ENCODE results near the gene EPS8.

EPS8 gene

GRCh38 chr12:15726878-15727150 lies 62.4 kb downstream of the EPS8 start:
- no peaks in the 10 kb centered on the region for H3K9me3 Mint-ChIP-seq
- H3K4me3 Mint-ChIP-seq, result no peak overlapping the region
- CTCF ChIA-PET, result no interaction called here
- H3K27ac Mint-ChIP-seq, result no peak overlapping the region
- no peaks in the 10 kb centered on the region for H3K36me3 Mint-ChIP-seq
- no peak for DNase-seq
- no peaks in the 10 kb centered on the region for H3K4me1 Mint-ChIP-seq
- H3K27me3 Mint-ChIP-seq, result no peaks in the 10 kb centered on the region

- CTCF ChIA-PET, result interaction anchor here (0.6 kb wide), 1 partner anchor 132 kb away, joined by 3 read pairs; no protein-coding TSS in a partner anchor
- Mint-ChIP-seq H3K4me1 (no peaks in the 10 kb centered on the region), H3K9me3 (no peaks in the 10 kb centered on the region), H3K27ac (no peak overlapping the region), H3K4me3 (no peak overlapping the region), H3K27me3 (no peaks in the 10 kb centered on the region), H3K36me3 (no peaks in the 10 kb centered on the region)
- DNase-seq, result no peak
Measured at GRCh38 chr12:15726027-15726877, 62.9 kb downstream of the EPS8 start.

- no peak for DNase-seq
- Mint-ChIP-seq H3K9me3 (no peaks in the 10 kb centered on the region), H3K4me3 (no peak overlapping the region), H3K36me3 (no peaks in the 10 kb centered on the region), H3K27ac (no peak overlapping the region), H3K4me1 (no peaks in the 10 kb centered on the region), H3K27me3 (no peaks in the 10 kb centered on the region)
- CTCF ChIA-PET, result no interaction called here
Measured at GRCh38 chr12:15722951-15723350, 66.2 kb downstream of the EPS8 start.

GRCh38 chr12:15721316-15722115 lies 67.7 kb downstream of the EPS8 start:
- no peaks in the 10 kb centered on the region for H3K9me3 Mint-ChIP-seq
- H3K4me3 Mint-ChIP-seq, result no peak overlapping the region
- no peak overlapping the region for H3K27ac Mint-ChIP-seq
- no peaks in the 10 kb centered on the region for H3K27me3 Mint-ChIP-seq
- DNase-seq, result no peak
- no peaks in the 10 kb centered on the region for H3K4me1 Mint-ChIP-seq
- no peaks in the 10 kb centered on the region for H3K36me3 Mint-ChIP-seq
- CTCF ChIA-PET, result no interaction called here

- H3K27me3 Mint-ChIP-seq, result no peaks in the 10 kb centered on the region
- CTCF ChIA-PET, result no interaction called here
- no peak for DNase-seq
- H3K36me3 Mint-ChIP-seq, result no peaks in the 10 kb centered on the region
- no peak overlapping the region for H3K4me3 Mint-ChIP-seq
- H3K9me3 Mint-ChIP-seq, result no peaks in the 10 kb centered on the region
- H3K27ac Mint-ChIP-seq, result no peak overlapping the region
- H3K4me1 Mint-ChIP-seq, result no peaks in the 10 kb centered on the region
Measured at GRCh38 chr12:15720295-15720694, 68.9 kb downstream of the EPS8 start.

GRCh38 chr12:15719230-15719629 lies 70.0 kb downstream of the EPS8 start:
- Mint-ChIP-seq H3K27me3 (peaks cover 6% of the 10 kb centered on the region), H3K36me3 (no peaks in the 10 kb centered on the region), H3K27ac (no peak overlapping the region), H3K4me3 (no peak overlapping the region), H3K9me3 (no peaks in the 10 kb centered on the region), H3K4me1 (no peaks in the 10 kb centered on the region)
- CTCF ChIA-PET, result no interaction called here
- DNase-seq, result no peak

- H3K27me3 Mint-ChIP-seq, result peaks cover 6% of the 10 kb centered on the region
- H3K27ac Mint-ChIP-seq, result no peak overlapping the region
- H3K4me1 Mint-ChIP-seq, result no peaks in the 10 kb centered on the region
- no peak overlapping the region for H3K4me3 Mint-ChIP-seq
- no peaks in the 10 kb centered on the region for H3K9me3 Mint-ChIP-seq
- H3K36me3 Mint-ChIP-seq, result no peaks in the 10 kb centered on the region
- DNase-seq, result no peak
- CTCF ChIA-PET, result no interaction called here
Measured at GRCh38 chr12:15717940-15718567, 71.1 kb downstream of the EPS8 start.

GRCh38 chr12:15716581-15716980 lies 72.6 kb downstream of the EPS8 start:
- peaks cover 6% of the 10 kb centered on the region for H3K27me3 Mint-ChIP-seq
- no peaks in the 10 kb centered on the region for H3K36me3 Mint-ChIP-seq
- DNase-seq, result no peak
- H3K4me1 Mint-ChIP-seq, result no peaks in the 10 kb centered on the region
- H3K4me3 Mint-ChIP-seq, result no peak overlapping the region
- CTCF ChIA-PET, result no interaction called here
- H3K27ac Mint-ChIP-seq, result no peak overlapping the region
- H3K9me3 Mint-ChIP-seq, result no peaks in the 10 kb centered on the region

- Mint-ChIP-seq H3K27ac (no peak overlapping the region), H3K4me1 (no peaks in the 10 kb centered on the region), H3K36me3 (no peaks in the 10 kb centered on the region), H3K4me3 (no peak overlapping the region), H3K27me3 (peaks cover 6% of the 10 kb centered on the region), H3K9me3 (no peaks in the 10 kb centered on the region)
- DNase-seq, result no peak
- CTCF ChIA-PET, result interaction anchor here (1.0 kb wide), 1 partner anchor 9 kb away, joined by 3 read pairs; no protein-coding TSS in a partner anchor
Measured at GRCh38 chr12:15714256-15714655, 74.9 kb downstream of the EPS8 start.

- H3K4me1 Mint-ChIP-seq, result no peaks in the 10 kb centered on the region
- no peak for DNase-seq
Measured at GRCh38 chr12:15712823-15713660, 76.1 kb downstream of the EPS8 start.

GRCh38 chr12:15712160-15712559 lies 77.0 kb downstream of the EPS8 start:
- Mint-ChIP-seq H3K27me3 (peaks cover 6% of the 10 kb centered on the region), H3K4me1 (no peaks in the 10 kb centered on the region), H3K36me3 (no peaks in the 10 kb centered on the region), H3K4me3 (no peak overlapping the region), H3K27ac (no peak overlapping the region), H3K9me3 (no peaks in the 10 kb centered on the region)
- CTCF ChIA-PET, result interaction anchor here (0.9 kb wide), 1 partner anchor 59 kb away, joined by 3 read pairs; no protein-coding TSS in a partner anchor
- no peak for DNase-seq

More at GRCh38 chr12:15712823-15713660, 76.1 kb downstream of the EPS8 start:
- no peak overlapping the region for H3K27ac Mint-ChIP-seq
- H3K36me3 Mint-ChIP-seq, result no peaks in the 10 kb centered on the region
- no peaks in the 10 kb centered on the region for H3K9me3 Mint-ChIP-seq
- H3K27me3 Mint-ChIP-seq, result peaks cover 6% of the 10 kb centered on the region
- H3K4me3 Mint-ChIP-seq, result no peak overlapping the region
- CTCF ChIA-PET, result interaction anchor here (0.6 to 0.9 kb wide), 2 partner anchors 59 to 1159 kb away, joined by 3 read pairs; no protein-coding TSS in a partner anchor

GRCh38 chr12:15710860-15711510 lies 78.2 kb downstream of the EPS8 start:
- H3K27me3 Mint-ChIP-seq, result peaks cover 6% of the 10 kb centered on the region
- no peaks in the 10 kb centered on the region for H3K36me3 Mint-ChIP-seq
- no peaks in the 10 kb centered on the region for H3K4me1 Mint-ChIP-seq
- no peak overlapping the region for H3K27ac Mint-ChIP-seq
- CTCF ChIA-PET, result no interaction called here
- no peak for DNase-seq
- no peak overlapping the region for H3K4me3 Mint-ChIP-seq
- H3K9me3 Mint-ChIP-seq, result no peaks in the 10 kb centered on the region

- Mint-ChIP-seq H3K27ac (no peak overlapping the region), H3K27me3 (no peaks in the 10 kb centered on the region), H3K4me1 (no peaks in the 10 kb centered on the region), H3K9me3 (no peaks in the 10 kb centered on the region), H3K36me3 (no peaks in the 10 kb centered on the region), H3K4me3 (no peak overlapping the region)
- no peak for DNase-seq
- CTCF ChIA-PET, result no interaction called here
Measured at GRCh38 chr12:15709551-15709950, 79.6 kb downstream of the EPS8 start.

All from activated naive CD4-positive, alpha-beta T cell treated with anti-CD3 and anti-CD28 coated beads, Interleukin-2, amount 10 ng/mL, durations not matched to agents 7 days and 5 days (primary cell).